Measurements from ENCODE around the gene EFHD2.
"Not testable (repeated sequence)": the region's sequence is repeated elsewhere in the genome, so short reads cannot be mapped to it uniquely, and the experiment has no call there.

Gene EFHD2

DNA sequence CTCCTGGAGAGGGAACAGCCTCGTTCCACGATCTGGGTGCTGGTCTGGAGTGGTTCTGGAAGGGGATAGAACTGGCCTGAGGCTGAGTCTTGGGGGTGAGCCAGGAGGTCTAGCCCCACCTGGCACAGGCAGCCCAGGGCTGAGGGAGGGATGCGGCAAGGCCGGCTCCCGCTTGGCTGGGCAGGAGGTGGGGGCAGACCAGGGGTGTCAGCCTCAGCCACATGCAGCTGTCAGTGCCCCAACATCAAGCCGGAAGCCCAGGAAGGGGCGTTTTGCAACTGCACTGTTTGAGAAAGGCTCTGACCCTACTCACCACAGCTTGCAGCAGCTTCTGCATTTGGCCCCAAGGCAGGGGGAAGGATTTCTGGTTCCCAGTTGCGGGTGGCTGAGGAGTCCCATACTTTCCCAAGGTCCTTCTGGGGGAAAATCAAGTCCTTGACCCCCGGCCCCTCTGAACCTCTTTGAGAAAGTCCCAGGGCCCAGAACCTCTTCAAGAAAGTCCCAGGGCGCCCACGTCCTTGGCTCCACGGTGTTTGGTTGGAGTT lies 2.0 kb downstream of the EFHD2 start:
- no peak for DNase-seq (ENCODE audit: low read depth in 1 of 2, low spot score in 1 of 2)

DNA sequence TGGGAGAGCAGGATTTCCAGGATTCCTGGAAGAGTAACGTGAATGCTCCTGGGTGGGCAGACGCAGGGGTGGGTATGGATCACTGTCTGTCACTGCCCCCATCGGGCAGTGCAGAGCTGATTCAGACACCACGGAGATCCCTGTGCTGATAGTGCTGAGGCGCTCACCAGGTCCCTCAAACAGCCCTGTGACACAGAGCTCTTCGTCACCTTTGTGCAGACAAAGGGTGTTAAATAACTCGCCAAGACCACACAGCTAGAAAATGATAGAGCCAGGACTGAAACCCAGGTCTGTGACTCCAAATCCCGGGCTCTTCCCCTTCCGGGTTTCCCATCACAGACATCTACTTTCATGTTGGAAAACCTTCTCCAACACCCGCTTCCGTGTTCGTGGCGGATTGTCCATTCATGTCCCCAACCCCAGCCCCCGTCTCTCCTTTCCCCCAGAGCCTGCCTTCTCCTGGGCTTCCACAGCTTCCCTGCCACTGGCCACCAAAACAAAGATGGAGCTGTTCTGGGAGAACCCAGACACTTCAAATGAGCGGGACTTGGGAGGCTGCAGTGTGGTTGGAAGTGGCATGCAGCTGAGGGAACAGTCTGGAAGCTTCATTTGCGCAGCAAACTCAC lies 2.6 kb downstream of the EFHD2 start:
- DNase-seq (ENCODE audit: low read depth in 1 of 2, low spot score in 1 of 2), result no peak

DNA sequence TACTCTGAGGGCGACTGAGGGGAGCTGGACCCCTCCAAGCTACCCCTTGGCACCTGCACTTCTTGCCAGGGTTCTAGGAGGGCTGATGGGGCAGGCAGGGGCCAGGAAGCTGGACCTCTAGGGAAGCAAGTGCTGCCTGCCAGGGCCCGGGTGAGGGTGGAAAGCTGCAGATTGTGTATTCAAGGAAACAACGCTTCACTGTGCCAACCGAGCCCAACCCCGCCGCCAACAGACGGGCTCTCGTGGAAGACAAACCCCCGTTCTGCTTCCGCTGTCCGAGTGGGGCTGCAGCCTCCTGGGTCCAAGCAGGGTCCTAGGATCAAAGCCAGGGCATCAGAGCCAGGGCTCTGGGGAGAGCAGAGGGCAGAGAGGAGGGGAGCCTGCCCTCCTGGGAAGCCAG lies 3.2 kb downstream of the EFHD2 start:
- DNase-seq (ENCODE audit: low read depth in 1 of 2, low spot score in 1 of 2), result no peak

DNA sequence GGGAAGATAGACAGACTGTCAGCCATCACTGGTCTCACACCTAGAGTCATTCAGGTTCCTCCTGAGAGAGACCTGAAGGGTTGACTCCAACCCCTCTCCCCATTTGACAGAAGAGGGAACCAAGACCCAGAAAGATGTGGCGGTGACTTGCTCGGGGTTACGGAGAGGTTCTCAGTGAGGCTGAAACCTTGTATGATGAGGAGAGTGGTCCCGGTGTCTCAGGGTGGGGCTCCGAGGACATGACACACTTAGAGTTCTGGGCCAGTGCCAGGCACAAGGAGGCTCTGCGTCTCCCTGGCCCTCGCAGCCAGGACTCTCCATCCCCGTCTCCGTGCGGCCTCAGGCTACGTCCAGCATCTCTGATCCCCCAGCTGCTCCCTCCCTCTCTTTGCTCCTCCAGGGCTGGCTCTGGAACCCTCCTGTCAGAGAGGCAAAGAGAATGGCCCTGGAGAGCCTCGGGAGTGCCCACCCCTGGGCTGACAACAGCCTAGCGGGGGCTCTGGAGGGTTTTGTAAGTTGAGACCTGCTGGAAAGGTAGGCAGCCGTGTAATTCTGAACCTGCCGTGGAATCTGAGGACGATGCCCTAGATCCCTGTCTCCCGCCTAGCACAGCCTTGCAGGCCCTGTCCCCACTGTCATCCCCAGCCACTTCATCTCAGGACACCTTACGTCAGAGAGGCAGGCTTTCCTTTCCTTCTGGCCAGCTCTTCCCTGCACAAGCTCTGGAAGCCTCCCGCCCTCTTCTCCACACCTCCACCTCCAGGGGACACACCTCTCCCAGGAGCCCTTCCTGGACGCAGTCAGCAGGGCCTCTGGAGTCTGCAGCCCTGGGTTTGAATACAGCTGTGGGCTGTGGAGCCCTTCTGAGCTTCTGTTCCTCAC lies 4.1 kb downstream of the EFHD2 start:
- no peak for DNase-seq (ENCODE audit: low read depth in 1 of 2, low spot score in 1 of 2)

DNA sequence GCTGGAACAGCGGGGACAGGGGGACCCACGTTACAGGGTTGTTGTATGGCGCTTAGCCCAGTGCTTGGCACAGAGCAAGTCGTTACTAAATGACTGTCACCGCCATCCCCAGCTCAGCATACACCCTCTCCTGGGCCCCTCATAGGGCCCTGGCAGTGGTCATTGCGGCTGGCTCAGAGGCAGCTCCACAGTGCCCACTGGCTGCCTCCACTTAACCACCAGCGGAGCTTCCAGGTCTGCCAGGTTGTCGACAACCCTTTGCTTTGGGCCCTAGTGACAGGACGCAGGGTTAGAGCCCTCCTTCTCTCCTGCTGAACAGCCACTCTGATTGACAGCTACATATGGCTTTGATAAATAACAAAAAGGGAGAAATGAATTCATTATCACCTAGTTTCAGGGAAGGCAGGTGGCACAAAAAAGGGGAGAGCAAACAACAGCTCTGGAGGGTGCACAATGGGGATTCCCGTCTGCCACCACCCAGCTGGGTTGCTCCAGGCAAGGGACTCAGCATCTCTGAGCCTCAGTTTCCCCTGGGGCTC lies 4.8 kb downstream of the EFHD2 start:
- no peak for DNase-seq (ENCODE audit: low read depth in 1 of 2, low spot score in 1 of 2)

DNA sequence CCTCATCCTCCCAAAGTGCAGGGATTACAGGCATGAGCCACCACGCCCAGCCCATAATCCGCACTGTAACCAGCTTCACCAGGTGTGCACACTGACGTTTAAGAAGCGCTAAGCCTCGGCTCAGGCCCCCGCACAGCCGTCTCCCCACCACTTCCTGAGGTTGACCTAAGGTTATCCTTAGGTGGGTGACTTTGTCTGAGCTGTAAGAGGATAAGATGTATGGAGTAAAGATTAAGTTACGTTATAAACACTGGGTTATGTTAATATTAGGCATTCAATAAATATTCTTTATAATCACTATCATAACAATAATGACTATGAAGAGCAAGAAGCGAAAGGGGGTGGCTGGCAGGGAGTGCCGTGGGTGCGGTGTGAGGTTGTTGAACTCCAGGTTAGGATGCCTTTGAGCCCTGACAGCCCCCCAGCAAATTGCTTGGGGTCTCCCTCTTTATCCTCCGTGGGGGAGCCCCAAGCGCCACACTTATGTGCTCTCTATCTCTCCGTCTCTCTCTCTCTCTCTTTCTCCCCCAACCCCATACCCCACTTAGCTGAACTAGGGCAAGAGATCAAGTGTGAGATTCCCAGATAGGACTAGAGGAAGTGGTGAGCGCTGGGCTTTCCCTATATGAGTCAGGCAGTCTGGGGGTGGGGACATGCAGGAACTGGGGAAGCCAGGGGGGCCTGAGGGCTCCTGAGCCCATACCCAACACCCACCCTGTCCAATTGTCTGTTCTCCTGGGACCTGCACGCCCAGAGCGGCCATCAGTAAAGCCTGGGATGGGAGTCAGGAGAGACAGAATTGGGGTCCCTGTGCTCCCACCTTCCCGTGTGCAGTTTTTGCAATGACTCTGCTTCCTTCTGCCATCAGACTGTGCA lies 7.6 kb downstream of the EFHD2 start:
- peak in 1 of 2 donors; percentile 36 for DNase-seq (ENCODE audit: low read depth in 1 of 2, low spot score in 1 of 2)

DNA sequence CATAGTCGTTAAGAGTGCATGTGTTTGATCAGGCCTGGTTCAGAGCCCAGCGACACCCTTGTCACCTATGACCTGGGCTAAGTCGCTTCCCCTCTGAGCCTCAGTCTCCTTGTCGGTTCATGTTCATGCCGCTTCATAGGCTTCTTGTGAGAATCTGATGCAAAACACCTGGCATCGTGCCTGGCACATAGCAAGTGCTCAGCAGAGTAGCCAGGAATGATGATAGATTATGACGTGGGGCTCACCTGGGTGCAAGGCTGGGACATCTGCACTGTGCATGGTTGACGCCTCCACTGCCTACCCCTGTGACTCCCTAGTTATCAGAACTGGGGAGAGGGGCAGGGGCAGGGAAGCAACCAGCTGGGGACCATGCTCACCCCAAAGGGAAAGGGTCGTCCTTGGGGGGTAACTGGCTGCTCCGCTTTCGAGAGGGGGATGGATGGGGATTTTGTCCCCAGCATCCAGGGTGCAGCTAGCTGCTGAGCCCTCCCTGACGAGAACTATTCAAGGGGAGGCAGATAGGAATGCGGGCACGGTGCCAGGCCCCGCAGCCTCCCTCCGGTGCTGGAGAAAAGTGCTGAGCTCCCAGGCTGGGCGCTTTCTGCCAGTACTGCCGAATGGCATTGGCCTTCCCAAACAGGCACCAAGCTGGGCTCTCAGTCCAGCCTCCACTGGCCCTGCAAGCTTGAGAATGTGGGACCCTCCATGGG lies 9.3 kb downstream of the EFHD2 start:
- DNase-seq (ENCODE audit: low read depth in 1 of 2, low spot score in 1 of 2), result no peak

DNA sequence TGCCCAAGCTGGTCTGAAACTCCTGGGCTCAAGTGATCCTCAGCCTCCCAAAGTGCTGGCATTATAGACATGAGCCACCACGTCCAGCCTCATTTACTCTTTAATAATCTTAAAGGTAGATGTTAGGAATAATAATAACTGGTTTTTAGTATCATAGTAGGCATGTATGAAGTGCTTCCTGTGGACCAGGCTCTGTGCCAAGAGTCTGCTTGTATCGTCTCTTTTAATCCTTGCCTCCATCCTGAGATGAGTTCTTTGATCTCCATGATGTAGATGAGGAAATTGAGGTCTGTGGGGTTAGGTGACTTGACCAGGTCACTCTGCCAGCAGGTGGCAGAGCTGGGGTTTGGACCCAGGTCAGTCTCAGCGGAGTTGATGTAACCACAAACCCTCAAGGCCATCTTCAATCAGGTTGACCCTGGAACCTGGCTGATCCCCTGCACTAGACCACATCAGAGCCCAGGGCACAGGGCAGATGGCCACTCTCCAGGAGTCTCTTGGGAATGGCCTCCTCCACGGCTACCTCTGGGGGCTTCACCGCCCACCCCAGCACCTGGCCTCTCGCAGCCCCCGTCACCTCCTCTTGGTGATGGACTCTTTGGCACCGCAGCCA lies 11.3 kb downstream of the EFHD2 start:
- DNase-seq (ENCODE audit: low read depth in 1 of 2, low spot score in 1 of 2), result no peak

DNA sequence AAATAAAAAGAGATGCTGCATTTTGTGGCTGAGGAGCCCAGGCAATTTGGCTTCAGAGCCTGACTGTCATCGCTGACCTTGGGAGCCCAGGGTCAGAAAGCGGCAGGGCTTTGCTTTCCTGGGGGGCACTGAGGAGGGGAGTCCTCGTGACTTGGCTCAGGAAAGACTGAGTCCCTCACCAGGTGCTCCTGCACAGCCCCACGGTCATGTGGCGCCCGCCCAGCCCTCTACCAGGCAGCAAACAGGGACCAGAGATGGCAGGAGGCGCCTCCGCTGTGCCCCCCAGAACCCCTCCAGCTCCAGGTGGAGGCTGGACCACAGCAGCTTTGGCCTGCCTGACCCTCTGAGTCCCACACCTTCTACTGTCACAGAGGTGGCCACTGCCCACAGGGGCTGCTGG lies 13.2 kb downstream of the EFHD2 start:
- no peak for DNase-seq (ENCODE audit: low read depth in 1 of 2, low spot score in 1 of 2)

DNA sequence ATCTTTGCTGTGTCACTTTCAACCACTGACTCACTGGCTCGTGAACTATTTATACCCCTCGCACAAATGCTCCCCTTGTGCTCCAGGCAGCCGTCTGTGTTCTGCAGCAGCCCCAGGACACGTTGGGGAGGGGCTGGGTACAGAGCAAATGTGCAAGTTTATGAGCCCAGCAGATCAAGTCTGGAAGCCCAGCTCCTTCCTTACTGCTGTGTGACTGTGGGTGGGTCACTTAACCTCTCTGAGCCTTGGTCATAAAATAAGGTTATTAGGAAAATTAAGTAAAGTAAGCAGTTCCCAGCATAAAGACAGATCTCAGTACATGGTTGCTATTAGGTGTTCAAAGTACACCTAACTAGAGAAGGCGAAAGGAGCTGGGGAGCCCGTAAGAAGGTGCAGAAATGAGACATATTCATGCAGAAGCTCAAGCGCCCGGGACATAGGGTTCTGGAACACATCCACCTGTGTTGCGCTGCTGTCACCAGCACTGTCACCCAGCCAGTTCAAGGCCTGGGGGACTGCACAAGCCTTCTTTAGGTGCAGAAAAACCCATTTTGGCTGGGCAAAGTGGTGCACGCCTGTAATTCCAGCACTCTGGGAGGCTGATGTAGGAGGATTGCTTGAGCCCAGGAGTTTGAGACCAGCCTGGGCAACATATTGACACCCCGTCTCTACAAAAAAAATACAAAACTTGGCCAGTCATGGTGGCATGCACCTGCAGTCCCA lies 13.8 kb downstream of the EFHD2 start:
- no peak for DNase-seq (ENCODE audit: low read depth in 1 of 2, low spot score in 1 of 2)

DNA sequence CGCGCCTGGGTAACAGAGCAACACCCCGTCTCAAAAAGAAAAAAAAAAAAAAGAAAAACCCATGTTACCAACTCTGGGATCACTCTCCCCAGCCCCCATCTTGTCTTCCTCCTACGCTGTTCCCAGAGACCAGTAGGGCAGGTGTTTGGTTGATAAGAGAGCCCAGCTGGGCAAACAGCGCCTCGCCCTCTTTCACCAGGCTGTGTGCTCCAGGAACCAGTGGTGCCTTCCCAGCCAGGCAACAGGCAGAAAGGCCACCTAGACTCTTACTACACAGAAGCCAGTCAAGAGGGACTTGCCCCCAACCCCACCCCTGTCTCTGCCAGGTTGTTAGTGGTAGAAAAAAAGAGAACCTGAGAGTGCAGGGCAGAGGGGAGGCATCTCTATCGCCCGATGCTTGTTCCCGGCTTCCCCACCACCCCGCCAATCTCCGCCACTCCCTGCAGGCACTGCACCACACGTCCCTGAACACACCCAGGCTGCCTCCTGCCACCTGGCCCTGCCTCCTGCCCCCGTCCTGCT lies 14.5 kb downstream of the EFHD2 start:
- DNase-seq (ENCODE audit: low read depth in 1 of 2, low spot score in 1 of 2), result no peak

DNA sequence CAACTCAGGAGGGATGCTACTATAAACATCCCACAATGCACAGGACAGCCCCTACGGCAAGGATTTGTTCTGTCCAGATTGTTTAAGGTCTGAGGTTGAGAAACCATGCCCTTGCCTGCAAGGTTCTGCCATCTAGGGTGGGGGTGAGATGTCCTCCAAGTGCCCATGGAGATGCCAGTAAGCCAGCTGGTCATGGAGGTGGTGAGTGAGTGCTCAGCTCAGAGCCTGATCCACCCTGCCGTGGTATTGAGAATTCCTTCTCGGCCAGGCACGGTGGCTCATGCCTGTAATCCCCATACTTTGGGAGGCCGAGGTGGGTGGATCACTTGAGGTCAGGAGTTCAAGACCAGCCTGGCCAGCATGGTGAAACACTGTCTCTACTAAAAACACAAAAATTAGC lies 15.3 kb downstream of the EFHD2 start:
- DNase-seq (ENCODE audit: low read depth in 1 of 2, low spot score in 1 of 2), result no peak

DNA sequence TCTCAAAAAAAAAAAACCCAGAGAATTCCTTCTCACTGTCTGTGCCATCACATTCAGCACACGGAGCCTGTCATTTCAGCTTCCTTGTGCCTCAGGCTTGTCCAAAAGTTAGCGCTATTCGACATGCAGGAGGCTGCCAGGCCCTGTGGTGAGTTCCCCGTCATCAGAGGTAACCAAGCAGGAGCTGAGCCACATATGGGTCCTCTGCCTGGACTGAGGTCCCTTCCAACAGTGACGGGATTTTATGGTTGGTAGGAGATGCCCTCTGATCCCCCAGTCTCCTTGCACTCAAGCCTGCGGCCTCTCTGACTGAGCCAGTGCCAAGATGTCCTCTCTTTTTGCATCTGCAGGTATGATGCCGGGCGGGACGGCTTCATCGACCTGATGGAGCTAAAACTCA lies 15.8 kb downstream of the EFHD2 start:
- no peak for DNase-seq (ENCODE audit: low read depth in 1 of 2, low spot score in 1 of 2)

DNA sequence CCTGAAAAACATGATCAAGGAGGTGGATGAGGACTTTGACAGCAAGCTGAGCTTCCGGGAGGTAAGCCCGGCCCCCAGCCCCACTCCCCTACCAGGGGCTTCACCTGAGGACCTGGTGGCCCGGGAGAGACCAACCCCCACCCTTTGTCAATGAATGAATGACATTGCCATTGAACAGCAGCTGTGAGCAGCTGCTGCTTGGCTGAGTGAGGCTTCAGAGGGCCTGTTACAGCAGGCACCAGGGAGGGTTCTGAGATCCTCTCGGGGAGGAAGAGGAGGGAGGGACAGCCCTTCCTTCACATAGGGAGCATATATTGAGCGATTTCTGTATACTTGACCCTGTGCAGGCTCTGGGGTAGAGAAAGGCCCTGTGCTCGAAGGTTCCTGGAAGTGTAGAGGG lies 16.3 kb downstream of the EFHD2 start:
- DNase-seq (ENCODE audit: low read depth in 1 of 2, low spot score in 1 of 2), result no peak

DNA sequence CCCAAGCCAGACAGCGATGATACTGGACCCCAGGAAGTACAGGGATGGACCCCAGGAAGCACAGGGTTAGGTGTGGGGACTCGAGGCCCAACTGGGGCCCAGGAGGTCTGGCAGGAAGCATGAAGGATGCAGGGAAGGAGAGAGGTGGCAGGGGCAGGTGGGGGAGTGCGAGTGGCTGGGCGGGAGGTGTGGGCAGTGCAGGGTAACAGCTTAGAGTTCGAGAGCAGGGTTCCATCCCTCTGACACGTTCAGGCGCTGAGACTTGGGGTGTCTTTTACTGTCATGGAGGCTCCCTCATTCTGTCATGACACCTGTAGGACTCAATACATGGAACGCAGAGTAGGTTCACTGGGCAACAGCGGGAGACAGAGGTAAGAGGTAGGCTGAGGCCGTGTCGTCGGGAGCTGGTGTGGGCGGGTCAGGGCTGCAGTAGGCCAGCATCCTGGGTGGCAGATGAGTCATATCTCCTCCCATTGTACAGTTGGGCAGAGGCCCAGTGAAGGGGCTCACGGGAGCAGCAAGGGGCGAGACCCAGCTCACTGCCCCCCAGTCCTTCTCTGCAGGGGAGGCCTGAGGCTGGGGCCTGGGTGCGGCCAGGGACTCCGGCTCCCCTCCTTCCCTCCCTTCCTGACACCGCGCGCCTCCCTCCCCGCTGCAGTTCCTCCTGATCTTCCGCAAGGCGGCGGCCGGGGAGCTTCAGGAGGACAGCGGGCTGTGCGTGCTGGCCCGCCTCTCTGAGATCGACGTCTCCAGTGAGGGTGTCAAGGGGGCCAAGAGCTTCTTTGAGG lies 17.0 kb downstream of the EFHD2 start:
- DNase-seq (ENCODE audit: low read depth in 1 of 2, low spot score in 1 of 2), result no peak

DNA sequence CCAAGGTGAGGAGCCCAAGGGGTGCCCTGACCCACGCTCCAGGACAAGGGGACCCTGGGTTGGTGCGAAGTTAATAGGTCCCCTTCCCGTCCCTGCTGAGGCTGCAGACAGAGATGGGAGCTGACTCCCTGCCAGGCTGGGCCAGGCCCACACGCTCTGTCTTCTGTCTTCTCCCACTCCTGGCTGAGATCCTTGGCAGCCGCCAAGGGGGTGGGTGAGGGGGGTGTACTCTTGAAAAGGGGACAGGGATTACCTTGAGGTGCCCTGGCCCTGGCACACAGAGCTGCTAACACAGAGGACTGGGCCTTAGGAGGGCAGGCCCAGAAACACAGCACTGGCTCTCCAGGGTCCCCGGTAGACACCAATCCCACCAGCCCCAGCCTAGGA lies 17.6 kb downstream of the EFHD2 start:
- no peak for DNase-seq (ENCODE audit: low read depth in 1 of 2, low spot score in 1 of 2)

DNA sequence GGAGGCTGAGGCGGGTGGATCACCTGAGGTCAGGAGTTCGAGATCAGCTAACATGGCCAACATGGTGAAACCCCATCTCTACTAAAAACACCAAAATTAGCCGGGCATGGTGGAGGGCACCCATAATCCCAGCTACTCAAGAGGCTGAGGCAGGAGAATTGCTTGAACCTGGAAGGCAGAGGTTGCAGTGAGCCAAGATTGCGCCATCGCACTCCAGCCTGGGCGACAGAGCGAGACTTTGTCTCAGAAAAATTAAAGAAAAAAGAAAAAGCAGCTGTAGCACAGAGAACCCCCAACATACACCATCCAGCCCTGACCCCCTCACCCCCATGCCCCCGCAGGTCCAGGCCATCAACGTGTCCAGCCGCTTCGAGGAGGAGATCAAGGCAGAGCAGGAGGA lies 18.6 kb downstream of the EFHD2 start:
- not testable (repeated sequence) for DNase-seq (ENCODE audit: low read depth in 1 of 2, low spot score in 1 of 2)

DNA sequence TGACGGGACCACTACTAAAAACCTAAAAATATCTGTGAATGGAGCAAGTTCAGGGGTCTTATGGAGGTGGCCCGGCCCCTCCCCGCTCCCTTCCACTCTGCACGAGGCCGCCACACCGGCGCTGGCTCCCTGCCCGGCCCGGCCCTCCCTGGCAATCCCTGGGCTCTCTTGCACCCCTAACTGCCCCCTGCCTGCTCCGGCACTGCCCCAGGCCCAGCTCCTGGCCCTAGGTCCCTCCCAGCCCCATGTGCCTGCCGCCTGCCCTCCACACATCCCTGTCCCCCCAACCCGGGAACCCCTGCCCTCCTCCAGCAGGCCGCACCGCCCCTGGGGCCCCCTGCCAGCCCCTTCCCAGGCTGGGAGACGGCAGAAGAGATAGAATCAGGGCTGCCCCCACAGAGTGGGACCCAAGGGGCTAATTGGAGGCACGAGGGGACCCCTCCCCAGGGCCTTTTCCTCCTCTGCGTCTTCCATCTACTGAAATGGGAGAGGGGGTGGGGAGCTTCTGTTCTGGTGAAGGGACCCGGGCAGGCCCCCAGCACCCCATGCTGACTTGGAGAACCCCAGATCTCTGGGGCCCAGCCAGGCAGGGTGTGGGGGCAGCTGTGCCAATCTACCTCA lies 19.2 kb downstream of the EFHD2 start:
- DNase-seq (ENCODE audit: low read depth in 1 of 2, low spot score in 1 of 2), result no peak

Data from stimulated activated CD4-positive, alpha-beta T cell treated with anti-CD3 and anti-CD28 coated beads, Interleukin-15, amount 100 ng/mL, for 1 hour (primary cell).